HEK293 (cell line): ENCODE measurements around the gene TMEM238L.

Experiments used
- CTCF ChIA-PET: fragments of 350-600 bp; formaldehyde crosslinking; extraction: SDS; loops from one replicate; lab custom pipeline; 2021; ENCODE audit warnings: antibody characterized with exemption; lab: Yijun Ruan, JAX
- POLR2A ChIA-PET: fragments of 300-600 bp; formaldehyde crosslinking; extraction: SDS; loops from one replicate; lab custom pipeline; 2020; ENCODE audit warnings: antibody characterized with exemption, inconsistent platforms; lab: Yijun Ruan, JAX
- H3K27ac ChIP-seq: fragments of 200-500 bp; sonication (Bioruptor generic); 2 replicates; pipeline ENCODE4 v1.5.1; 2014; ENCODE audit warnings: low read depth, low read length, control low read depth, inconsistent platforms; ENCODE audit errors: extremely low read depth
- H3K36me3 ChIP-seq, 2 experiments: fragments of 200-500 bp in 1 of 2; sonication (Bioruptor generic) in 1 of 2; 1 replicate in 1 of 2; 2 replicates in 1 of 2; pipeline ENCODE4 v1.5.1; 2014 to 2017; ENCODE audit warnings: inconsistent platforms in 2 of 2, low read length in 2 of 2; ENCODE audit not compliant: control insufficient read depth in 2 of 2, insufficient read depth in 1 of 2
- H3K4me1 ChIP-seq: fragments of 200-500 bp; sonication (Bioruptor generic); 2 replicates; pipeline ENCODE4 v1.5.1; 2014; ENCODE audit warnings: mild to moderate bottlenecking, low read length, inconsistent platforms; ENCODE audit not compliant: control insufficient read depth, insufficient read depth
- H3K4me3 ChIP-seq: 2 replicates; pipeline ENCODE4 v1.5.1; 2011; ENCODE audit warnings: low read depth, mild to moderate bottlenecking, control low read depth, low read length, moderate library complexity
- H3K9me3 ChIP-seq: fragments of 200-500 bp; sonication (Bioruptor generic); 2 replicates; pipeline ENCODE4 v1.5.1; 2014; ENCODE audit warnings: low read depth, low read length, inconsistent platforms; ENCODE audit not compliant: control insufficient read depth, insufficient read depth
- MZF1 ChIP-seq: fragments of 450-650 bp; formaldehyde crosslinking; IDR thresholded peaks from 2 replicates; pipeline ENCODE4 v1.5.1; 2017; ENCODE audit warnings: missing biosample characterization, missing genetic modification characterization, borderline replicate concordance
- SP2 ChIP-seq: fragments of 450-650 bp; formaldehyde crosslinking; IDR thresholded peaks from 2 replicates; pipeline ENCODE4 v1.5.1; 2016; ENCODE audit warnings: missing biosample characterization, missing genetic modification characterization
- ZBTB17 ChIP-seq: fragments of 450-650 bp; formaldehyde crosslinking; IDR thresholded peaks from 2 replicates; pipeline ENCODE4 v1.5.1; 2016; ENCODE audit warnings: missing biosample characterization, missing genetic modification characterization
- ZBTB7A ChIP-seq: fragments of 450-650 bp; formaldehyde crosslinking; IDR thresholded peaks from 2 replicates; pipeline ENCODE4 v1.5.1; 2016; ENCODE audit warnings: low read depth, missing biosample characterization, missing genetic modification characterization
- ZFP41 ChIP-seq: fragments of 450-650 bp; formaldehyde crosslinking; IDR thresholded peaks from 2 replicates; pipeline ENCODE4 v1.5.1; 2016; ENCODE audit warnings: missing biosample characterization, missing genetic modification characterization, borderline replicate concordance
- ZNF112 ChIP-seq: fragments of 450-650 bp; formaldehyde crosslinking; IDR thresholded peaks from 2 replicates; pipeline ENCODE4 v1.5.0; 2017; ENCODE audit warnings: missing biosample characterization, missing genetic modification characterization
- ZNF2 ChIP-seq: fragments of 450-650 bp; formaldehyde crosslinking; IDR thresholded peaks from 2 replicates; pipeline ENCODE4 v1.5.1; 2016; ENCODE audit warnings: missing biosample characterization, missing genetic modification characterization
- ZNF223 ChIP-seq: fragments of 450-650 bp; formaldehyde crosslinking; IDR thresholded peaks from 2 replicates; pipeline ENCODE4 v1.5.1; 2016; ENCODE audit warnings: missing biosample characterization, missing genetic modification characterization
- ZNF292 ChIP-seq: fragments of 450-650 bp; formaldehyde crosslinking; IDR thresholded peaks from 2 replicates; pipeline ENCODE4 v1.5.1; 2016; ENCODE audit warnings: low read depth, missing biosample characterization, missing genetic modification characterization, borderline replicate concordance
- ZNF302 ChIP-seq: fragments of 450-650 bp; formaldehyde crosslinking; IDR thresholded peaks from 2 replicates; pipeline ENCODE4 v1.5.1; 2016; ENCODE audit warnings: missing biosample characterization, missing genetic modification characterization, low read depth
- ZNF416 ChIP-seq: fragments of 450-650 bp; formaldehyde crosslinking; IDR thresholded peaks from 2 replicates; pipeline ENCODE4 v1.5.1; 2016; ENCODE audit warnings: missing biosample characterization, missing genetic modification characterization
- ZNF558 ChIP-seq: fragments of 450-650 bp; formaldehyde crosslinking; IDR thresholded peaks from 2 replicates; pipeline ENCODE4 v1.5.1; 2016; ENCODE audit warnings: missing biosample characterization, missing genetic modification characterization
- ZNF645 ChIP-seq: fragments of 450-650 bp; formaldehyde crosslinking; IDR thresholded peaks from 2 replicates; pipeline ENCODE4; 2016; ENCODE audit warnings: missing biosample characterization, missing genetic modification characterization
- ZNF701 ChIP-seq: fragments of 450-650 bp; formaldehyde crosslinking; IDR thresholded peaks from 2 replicates; pipeline ENCODE4 v1.5.1; 2016; ENCODE audit warnings: missing biosample characterization, missing genetic modification characterization
- ZNF704 ChIP-seq: fragments of 450-650 bp; formaldehyde crosslinking; IDR thresholded peaks from 2 replicates; pipeline ENCODE4 v1.5.1; 2016; ENCODE audit warnings: missing biosample characterization, missing genetic modification characterization
- ZNF747 ChIP-seq: fragments of 450-650 bp; formaldehyde crosslinking; IDR thresholded peaks from 2 replicates; pipeline ENCODE4 v1.5.1; 2016; ENCODE audit warnings: missing biosample characterization, missing genetic modification characterization
- ZNF76 ChIP-seq: fragments of 450-650 bp; formaldehyde crosslinking; IDR thresholded peaks from 2 replicates; pipeline ENCODE4; 2016; ENCODE audit warnings: low read depth, missing biosample characterization, missing genetic modification characterization, borderline replicate concordance
- ZNF785 ChIP-seq: fragments of 450-650 bp; formaldehyde crosslinking; IDR thresholded peaks from 2 replicates; pipeline ENCODE4 v1.5.1; 2016; ENCODE audit warnings: missing biosample characterization, missing genetic modification characterization
- ZNF843 ChIP-seq: fragments of 450-650 bp; formaldehyde crosslinking; IDR thresholded peaks from 2 replicates; pipeline ENCODE4 v1.5.1; 2016; ENCODE audit warnings: missing biosample characterization, missing genetic modification characterization
- ZSCAN30 ChIP-seq: fragments of 450-650 bp; IDR thresholded peaks from 2 replicates; pipeline ENCODE4 v1.5.1; 2018; ENCODE audit warnings: missing biosample characterization, mild to moderate bottlenecking, missing genetic modification characterization, moderate library complexity
- TF ChIP-seq, protein P1 (sequence below): fragments of 450-650 bp; formaldehyde crosslinking; IDR thresholded peaks from 2 replicates; pipeline ENCODE4 v1.5.1; 2016; ENCODE audit warnings: missing biosample characterization, missing genetic modification characterization
- TF ChIP-seq, protein P2 (sequence below): fragments of 450-650 bp; IDR thresholded peaks from 2 replicates; pipeline ENCODE4 v1.5.1; 2018; ENCODE audit warnings: missing biosample characterization, mild to moderate bottlenecking, missing genetic modification characterization
- TF ChIP-seq, protein P3 (sequence below): fragments of 450-650 bp; formaldehyde crosslinking; IDR thresholded peaks from 2 replicates; pipeline ENCODE4 v1.5.1; 2016; ENCODE audit warnings: missing biosample characterization, missing genetic modification characterization
- TF ChIP-seq, protein P4 (sequence below): fragments of 450-650 bp; formaldehyde crosslinking; optimal IDR thresholded peaks from 2 replicates; pipeline ENCODE3; 2016; ENCODE audit warnings: missing biosample characterization, mild to moderate bottlenecking, missing genetic modification characterization

Gene TMEM238L

GRCh38 chr17:10803350-10803749 lies 549 bp downstream of the TMEM238L start:
- H3K9me3 ChIP-seq, result no peaks in the 10 kb centered on the region
- no peak overlapping the region for H3K27ac ChIP-seq
- H3K36me3 ChIP-seq, result no peaks in the 10 kb centered on the region
- H3K4me3 ChIP-seq, result no peak overlapping the region
- TF ChIP-seq ZNF302 (tag by site-specific recombination) (no peak), ZNF843 (tag by site-specific recombination) (no peak), ZNF416 (no peak), ZSCAN30 (tag by site-specific recombination) (no peak), ZFP41 (no peak), ZNF2 (tag by site-specific recombination) (no peak), ZNF701 (tag by site-specific recombination) (no peak), ZNF292 (no peak)
- POLR2A ChIA-PET, result no interaction called here
- no peaks in the 10 kb centered on the region for H3K4me1 ChIP-seq
- CTCF ChIA-PET, result no interaction called here

- ChIA-PET CTCF (interaction anchor here (0.6 kb wide), 1 partner anchor 486 kb away, joined by 3 read pairs; no protein-coding TSS in a partner anchor), POLR2A (no interaction called here)
- Histone ChIP-seq H3K9me3 (no peaks in the 10 kb centered on the region), H3K27ac (no peak overlapping the region), H3K4me3 (no peak overlapping the region), H3K4me1 (no peaks in the 10 kb centered on the region), H3K36me3 (no peaks in the 10 kb centered on the region)
- no peak for TF ChIP-seq ZNF785 (tag by site-specific recombination)
- no peak for TF ChIP-seq MZF1 (tag by site-specific recombination)
- no peak for TF ChIP-seq ZNF645
- TF ChIP-seq, protein P1, sequence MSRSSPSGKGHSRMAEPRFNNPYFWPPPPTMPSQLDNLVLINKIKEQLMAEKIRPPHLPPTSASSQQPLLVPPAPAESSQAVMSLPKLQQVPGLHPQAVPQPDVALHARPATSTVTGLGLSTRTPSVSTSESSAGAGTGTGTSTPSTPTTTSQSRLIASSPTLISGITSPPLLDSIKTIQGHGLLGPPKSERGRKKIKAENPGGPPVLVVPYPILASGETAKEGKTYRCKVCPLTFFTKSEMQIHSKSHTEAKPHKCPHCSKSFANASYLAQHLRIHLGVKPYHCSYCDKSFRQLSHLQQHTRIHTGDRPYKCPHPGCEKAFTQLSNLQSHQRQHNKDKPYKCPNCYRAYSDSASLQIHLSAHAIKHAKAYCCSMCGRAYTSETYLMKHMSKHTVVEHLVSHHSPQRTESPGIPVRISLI, result no peak
- no peak for TF ChIP-seq ZNF223
- TF ChIP-seq ZNF704 (tag by site-specific recombination), result no peak
- no peak for TF ChIP-seq ZBTB7A (tag by site-specific recombination)
- no peak for TF ChIP-seq ZNF76 (tag by site-specific recombination)
Measured at GRCh38 chr17:10802496-10803284, 1.2 kb downstream of the TMEM238L start.

- CTCF ChIA-PET, result interaction anchor here (0.7 kb wide), 2 partner anchors 27 to 64 kb away, joined by 4 read pairs; no protein-coding TSS in a partner anchor
- POLR2A ChIA-PET, result no interaction called here
- TF ChIP-seq ZNF558 (tag by site-specific recombination) (no peak), ZNF747 (tag by site-specific recombination) (no peak), ZNF112 (tag by site-specific recombination) (no peak), ZNF292 (no peak), ZBTB17 (tag by site-specific recombination) (no peak), SP2 (no peak)
- TF ChIP-seq, protein P2, sequence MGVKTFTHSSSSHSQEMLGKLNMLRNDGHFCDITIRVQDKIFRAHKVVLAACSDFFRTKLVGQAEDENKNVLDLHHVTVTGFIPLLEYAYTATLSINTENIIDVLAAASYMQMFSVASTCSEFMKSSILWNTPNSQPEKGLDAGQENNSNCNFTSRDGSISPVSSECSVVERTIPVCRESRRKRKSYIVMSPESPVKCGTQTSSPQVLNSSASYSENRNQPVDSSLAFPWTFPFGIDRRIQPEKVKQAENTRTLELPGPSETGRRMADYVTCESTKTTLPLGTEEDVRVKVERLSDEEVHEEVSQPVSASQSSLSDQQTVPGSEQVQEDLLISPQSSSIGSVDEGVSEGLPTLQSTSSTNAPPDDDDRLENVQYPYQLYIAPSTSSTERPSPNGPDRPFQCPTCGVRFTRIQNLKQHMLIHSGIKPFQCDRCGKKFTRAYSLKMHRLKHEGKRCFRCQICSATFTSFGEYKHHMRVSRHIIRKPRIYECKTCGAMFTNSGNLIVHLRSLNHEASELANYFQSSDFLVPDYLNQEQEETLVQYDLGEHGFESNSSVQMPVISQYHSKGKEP (tag by site-specific recombination), result no peak
- TF ChIP-seq, protein P3, sequence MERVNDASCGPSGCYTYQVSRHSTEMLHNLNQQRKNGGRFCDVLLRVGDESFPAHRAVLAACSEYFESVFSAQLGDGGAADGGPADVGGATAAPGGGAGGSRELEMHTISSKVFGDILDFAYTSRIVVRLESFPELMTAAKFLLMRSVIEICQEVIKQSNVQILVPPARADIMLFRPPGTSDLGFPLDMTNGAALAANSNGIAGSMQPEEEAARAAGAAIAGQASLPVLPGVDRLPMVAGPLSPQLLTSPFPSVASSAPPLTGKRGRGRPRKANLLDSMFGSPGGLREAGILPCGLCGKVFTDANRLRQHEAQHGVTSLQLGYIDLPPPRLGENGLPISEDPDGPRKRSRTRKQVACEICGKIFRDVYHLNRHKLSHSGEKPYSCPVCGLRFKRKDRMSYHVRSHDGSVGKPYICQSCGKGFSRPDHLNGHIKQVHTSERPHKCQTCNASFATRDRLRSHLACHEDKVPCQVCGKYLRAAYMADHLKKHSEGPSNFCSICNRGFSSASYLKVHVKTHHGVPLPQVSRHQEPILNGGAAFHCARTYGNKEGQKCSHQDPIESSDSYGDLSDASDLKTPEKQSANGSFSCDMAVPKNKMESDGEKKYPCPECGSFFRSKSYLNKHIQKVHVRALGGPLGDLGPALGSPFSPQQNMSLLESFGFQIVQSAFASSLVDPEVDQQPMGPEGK (tag by site-specific recombination), result no peak
- TF ChIP-seq, protein P4, sequence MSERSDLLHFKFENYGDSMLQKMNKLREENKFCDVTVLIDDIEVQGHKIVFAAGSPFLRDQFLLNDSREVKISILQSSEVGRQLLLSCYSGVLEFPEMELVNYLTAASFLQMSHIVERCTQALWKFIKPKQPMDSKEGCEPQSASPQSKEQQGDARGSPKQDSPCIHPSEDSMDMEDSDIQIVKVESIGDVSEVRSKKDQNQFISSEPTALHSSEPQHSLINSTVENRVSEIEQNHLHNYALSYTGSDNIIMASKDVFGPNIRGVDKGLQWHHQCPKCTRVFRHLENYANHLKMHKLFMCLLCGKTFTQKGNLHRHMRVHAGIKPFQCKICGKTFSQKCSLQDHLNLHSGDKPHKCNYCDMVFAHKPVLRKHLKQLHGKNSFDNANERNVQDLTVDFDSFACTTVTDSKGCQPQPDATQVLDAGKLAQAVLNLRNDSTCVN (tag by site-specific recombination), result no peak
Measured at GRCh38 chr17:10799407-10799806, 4.5 kb downstream of the TMEM238L start.

More at GRCh38 chr17:10799407-10799806, 4.5 kb downstream of the TMEM238L start:
- no peaks in the 10 kb centered on the region for H3K4me1 ChIP-seq
- no peaks in the 10 kb centered on the region for H3K36me3 ChIP-seq
- no peak overlapping the region for H3K4me3 ChIP-seq
- no peaks in the 10 kb centered on the region for H3K9me3 ChIP-seq
- no peak overlapping the region for H3K27ac ChIP-seq
